Renal cortical epithelial cell (primary cell): Measurements from ENCODE around the gene PAM. TPM values are rescaled to one million over a fixed set of nuclear protein-coding genes. Genes with fewer than 3 reads are reported as not detected.
"Not testable (repeated sequence)": the region's sequence is repeated elsewhere in the genome, so short reads cannot be mapped to it uniquely, and the experiment has no call there.

Experiments used
- DNase-seq: peaks from one replicate; pipeline ENCODE4 v3.0.0-alpha.2; 2011; ENCODE audit warnings: low read depth
- total RNA-seq: library from RNA; depleted of rRNA; stranded (reverse); fragments of >200 nt; gene quantifications from 2 replicates; pipeline ENCODE4 v1.2.3, GENCODE V29; 2014

PAM gene
- total RNA-seq, 1 donor from 2014 or later, result 963 TPM

DNA sequence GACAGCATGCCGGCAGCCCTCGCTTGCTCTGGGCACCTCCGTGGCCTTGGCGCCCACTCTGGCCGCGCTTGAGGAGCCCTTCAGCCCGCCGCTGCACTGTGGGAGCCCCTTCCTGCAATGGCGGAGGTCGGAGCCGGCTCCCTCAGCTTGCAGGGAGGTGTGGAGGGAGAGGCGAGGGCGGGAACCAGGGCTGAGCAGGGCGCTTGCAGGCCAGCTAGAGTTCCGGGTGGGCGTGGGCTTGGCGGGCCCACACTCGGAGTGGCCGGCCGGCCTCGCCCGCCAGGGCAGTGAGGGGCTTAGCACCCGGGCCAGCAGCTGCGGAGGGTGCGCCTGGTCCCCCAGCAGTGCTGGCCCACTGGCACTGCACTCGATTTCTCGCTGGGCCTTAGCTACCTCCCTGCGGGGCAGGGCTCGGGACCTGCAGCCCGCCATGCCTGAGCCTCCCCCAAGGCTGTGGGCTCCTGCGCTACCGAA is 3.2 kb upstream of the PAM start:
- not testable (repeated sequence) for DNase-seq

DNA sequence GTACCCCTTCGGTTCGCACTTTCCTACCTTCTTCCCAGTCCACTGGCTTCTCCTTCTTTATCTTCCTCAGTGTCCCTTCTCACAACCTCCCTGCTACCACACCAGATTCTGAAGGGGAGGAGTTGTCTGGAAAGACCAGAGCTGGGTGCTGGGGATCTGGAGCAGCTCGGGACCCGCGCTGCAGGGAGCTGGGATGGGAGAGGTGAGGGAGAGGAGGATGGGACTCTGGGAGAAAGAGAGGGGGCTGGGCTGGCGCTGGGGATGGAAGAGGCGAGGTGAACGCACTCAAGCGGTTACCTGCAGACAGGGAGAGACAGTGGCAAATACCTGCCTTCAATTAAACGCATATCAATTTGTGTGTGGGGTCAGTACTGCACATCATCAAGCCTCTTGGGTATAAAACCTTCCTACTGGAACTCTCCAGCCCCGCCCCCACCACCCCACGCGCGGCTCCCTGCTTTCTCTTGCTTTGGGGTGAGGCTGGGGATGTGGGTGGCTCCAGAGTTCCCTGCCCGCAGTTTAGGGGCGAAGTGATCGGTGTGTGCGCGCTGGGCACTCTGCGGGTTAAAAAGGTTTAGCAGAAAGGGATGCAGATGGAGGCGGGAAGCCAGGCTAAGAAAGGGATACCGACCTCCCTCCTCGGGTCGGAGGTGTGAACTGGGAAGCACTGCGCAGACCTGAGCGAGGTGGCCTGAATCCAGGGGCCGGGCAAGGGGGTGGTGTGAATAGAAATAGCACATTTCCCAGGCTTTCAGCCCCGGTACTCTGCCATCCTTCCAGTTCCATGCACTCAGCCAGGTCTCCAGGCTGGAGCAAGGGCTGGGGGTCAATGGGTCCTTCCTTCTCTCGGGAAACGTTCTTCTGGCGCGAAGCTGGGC is 977 bp upstream of the PAM start:
- DNase-seq, result no peak

DNA sequence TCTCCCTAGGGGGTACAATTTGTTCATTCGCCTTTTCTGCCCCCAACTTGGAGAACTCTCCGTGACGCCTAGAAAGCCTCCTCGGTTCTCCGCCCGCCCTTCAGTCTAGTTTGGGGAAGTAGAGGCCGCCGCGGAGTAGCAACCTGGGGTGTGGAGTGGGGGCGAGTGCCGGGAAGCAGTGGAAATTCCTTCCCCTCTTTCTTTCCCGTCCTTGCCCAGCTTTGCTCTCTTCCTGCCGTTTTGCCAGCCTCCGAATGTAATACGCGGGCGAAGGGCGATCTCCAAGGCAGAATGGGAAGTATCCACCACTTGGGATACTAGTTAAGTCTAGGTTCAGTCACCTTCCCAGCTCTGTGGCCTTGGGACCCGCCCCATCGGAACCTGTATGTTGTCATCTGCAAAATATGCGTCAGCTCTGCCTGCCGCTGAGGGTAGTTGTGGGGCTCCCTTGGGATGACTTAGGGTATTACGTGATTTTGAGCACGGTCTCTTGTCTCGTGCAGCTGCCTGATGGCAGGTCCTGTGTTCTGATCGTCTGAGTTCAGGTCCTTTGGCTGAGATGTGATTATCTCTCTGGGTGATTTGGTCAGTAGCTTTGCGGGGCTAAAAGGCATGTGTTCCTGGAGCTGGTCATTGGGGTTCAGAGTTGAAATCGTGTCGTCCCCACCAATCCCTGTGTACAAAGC is 724 bp downstream of the PAM start:
- peak; percentile 66 for DNase-seq

DNA sequence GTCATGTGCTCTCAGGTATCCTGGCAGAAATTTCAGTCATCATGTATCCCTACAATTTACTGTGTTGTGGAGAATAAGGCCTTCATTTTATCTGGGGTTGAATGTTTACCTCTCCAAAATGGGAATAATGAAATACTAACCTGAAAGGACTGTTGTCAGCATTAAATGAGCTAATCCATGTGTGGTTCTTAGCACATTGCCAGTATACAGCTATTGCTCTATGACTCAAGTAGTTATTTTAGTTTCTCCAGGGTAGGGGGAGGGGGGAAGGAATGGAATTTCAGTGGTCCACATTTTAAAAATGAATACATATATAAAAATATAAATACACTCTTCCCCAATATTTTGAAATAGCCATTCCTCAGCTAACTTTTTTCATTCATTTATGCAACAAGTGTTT is 3.5 kb downstream of the PAM start:
- DNase-seq, result peak; percentile 43

DNA sequence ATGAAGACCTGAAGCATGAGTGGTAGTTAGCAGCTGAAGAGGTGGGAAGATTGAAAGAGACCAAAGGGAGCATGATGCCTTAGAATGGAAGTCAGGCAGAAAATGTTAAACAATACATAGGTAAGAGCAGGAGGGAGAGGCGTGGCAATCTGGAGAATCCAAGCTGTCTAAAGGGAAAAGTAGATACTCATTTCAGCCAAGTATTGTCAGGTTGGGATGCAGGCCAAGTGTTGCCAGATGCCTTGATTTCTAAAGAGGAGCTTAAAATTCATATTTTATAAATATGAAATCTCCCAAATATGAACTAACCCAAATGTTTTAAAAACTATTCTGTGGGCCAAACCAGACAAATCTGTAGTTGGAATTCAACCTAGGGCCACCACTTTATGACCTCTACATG is 4.2 kb downstream of the PAM start:
- DNase-seq, result no peak

DNA sequence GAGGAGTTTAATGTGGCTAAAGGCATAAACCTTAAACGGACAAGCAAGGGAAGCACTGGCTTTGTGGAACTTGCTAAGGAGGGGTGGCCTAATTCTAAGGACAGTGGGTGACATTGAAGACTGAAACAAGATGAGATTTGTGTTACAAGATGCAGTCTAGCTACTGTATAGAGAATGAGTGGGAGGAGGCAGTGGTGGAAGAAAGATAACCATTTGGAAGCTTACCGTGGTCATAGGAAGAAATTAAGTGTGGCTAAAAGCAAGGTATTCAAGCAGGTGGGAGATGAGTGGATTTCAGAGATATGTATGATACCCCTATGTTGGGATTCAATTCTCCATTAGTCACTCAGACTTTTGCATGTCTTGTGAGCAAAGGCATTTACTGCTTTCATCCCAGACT is 4.6 kb downstream of the PAM start:
- DNase-seq, result no peak

DNA sequence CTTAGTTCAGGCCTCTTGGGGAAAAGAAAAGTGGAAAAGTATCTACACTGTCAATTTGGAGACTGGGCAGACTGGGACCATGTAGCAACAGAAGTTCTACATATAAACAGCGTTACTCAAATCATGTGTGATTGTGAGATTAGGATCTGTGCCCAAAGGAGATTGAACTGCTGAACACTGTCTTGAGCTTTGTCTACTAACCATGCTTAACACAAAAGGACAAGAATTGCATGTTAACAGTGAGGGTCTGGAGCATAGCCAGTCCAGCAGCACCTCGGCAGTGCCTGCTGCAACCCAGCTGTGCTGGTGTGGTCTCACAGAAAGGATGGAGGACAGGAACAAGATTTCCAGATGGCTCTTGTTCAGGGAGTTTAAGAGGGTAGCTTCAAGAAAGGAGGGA is 5.7 kb downstream of the PAM start:
- DNase-seq, result no peak

DNA sequence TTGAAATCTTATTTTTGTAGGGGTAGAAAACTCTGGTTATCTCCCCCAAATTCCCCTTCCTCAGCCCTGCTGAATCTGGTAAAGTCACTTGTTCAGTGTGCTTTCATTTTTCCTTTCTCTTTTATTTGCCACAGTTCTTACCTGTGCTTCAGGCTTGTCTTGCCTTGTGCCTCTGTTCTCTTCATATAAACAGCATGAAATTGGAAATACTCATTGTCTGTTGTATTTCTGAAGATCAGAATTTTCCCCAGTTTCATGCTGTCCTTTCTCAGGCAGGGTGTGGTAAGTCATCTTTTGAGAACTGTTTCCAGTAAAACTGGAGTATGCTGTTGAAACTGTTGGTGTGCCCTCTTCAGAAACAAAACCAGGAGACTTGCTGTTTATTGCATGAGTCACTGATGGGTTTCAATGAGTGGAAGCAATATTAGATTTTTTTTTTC is 7.0 kb downstream of the PAM start:
- DNase-seq, result peak; percentile 80

DNA sequence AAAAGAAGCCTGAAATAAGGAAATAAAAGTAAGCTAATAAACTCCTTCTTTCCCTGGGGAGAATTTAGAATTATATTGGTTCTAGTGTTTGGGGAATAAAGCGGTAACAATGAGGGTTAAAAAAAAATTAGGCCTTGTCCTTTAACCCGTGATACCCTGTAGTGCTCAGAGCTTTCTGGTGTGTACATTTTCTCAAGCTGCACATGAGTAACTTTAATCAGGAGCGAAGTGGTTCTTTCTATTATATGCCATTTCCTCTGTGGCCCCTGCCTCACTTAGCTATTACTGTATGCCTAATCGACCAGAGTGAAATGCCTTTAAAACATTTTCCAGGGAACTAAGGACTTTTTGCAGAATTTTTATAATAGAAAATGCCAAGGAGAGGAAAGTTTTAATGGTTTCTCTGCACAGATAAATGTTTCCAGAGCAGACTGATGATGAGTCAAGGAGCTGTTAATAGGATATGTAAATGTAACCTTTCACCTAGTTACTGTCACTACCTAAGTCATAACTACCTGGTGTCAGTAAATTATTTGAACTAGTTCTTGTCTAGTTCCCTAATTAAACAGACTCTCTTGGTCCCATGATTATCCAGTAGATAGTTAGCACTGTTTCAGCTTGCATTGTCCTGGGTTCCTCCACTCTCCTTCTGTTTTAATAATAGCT is 7.6 kb downstream of the PAM start:
- DNase-seq, result peak; percentile 50

DNA sequence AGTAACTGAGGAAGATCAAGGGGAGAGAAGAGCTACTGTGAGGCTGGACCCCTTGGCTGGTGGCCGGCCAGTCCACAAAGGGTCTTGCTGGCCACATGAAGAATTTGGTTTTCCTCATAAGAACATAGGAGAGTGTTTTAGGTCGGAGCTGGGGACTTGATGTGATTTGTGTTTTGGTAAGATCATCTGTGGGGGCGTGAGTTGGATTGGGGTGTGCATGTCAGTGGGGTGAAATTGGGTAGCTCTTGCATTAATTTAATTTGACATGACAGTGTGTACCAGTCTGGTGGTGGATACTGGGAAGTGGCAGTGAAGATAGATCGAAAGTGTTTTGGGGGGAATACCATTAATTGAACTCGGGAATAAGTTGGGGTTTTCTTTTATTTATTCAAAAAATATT is 8.6 kb downstream of the PAM start:
- no peak for DNase-seq

DNA sequence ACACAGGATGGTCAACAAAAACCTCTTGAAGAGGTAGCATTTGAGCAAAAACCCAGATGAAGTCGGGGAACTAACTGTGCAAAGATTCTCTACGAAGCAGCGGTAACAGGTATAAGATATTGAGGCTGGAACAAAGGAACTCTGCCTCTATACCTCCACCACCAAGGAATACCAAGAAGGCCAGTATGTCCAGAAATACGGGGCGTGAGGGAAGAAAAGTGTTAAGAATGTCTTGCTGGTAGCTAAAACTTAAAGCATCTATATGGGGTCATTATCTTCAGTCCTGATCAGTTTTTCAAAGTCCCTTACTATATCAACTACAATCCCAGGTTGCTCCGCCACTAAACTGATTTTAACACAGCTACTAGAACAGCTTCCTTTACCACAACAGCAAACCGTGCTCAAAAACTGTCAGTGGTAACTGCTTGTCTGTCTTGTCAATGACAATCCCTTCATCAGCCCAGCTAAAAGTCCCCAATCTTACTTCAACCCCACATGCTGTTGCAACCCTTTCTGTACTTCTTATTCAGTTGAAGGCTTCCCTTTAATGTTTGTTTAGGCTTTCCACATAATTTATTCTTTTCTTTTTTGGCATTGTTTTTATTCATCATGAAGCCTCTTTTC is 9.4 kb downstream of the PAM start:
- DNase-seq, result no peak

DNA sequence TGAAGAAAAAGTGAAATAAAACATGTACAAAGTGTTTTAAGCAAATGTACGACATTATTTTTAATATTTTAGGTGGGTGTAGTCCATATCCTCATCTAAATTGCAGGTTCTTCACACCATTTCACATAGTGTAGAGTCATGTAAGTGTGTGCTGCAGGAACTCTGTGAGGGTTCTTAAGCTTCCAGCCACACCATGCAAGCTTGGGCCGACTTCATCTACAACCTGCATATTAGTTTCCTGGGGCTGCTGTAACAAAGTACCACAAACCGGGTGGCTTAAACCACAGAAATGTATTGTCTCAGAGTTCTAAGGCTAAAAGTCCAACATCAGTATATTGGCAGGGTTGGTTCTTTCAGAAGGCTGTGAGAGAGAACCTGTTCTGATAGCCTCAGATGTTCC is 10.2 kb downstream of the PAM start:
- no peak for DNase-seq

DNA sequence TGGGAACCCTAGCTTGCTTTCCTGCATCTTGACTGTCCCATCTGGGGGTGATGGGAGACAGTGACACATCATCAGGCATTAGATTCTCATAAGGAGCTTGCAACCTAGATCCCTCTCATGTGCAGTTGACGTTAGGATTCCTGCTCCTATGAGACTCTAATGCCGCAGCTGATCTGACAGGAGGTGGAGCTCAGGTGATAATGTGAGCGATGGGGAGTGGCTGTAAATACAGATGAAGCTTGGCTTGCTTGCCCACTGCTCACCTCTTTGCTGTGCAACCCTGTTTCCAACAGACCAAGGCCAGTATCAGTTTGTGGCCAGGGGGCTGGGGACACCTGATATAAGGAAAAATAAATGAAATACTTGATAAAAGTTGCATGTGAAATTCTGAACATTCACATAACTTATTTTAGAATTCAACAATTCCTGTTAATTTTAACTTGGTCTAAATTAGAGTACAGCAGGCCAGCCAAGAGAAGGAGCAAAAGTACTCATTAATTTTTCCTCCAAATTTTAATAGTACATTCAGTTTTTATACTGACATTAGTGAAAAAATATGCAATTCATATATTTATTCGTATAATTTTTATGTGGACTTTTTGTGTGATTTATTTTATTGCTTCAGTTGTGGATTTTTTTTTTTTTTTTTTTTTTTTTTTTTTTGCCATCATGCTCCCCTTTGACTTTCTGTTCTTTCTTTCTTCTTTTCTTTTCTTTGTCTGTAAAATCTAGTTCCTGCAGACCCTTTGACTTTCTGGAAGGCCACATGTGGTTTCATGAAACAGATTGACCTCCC is 11.4 kb downstream of the PAM start:
- no peak for DNase-seq

DNA sequence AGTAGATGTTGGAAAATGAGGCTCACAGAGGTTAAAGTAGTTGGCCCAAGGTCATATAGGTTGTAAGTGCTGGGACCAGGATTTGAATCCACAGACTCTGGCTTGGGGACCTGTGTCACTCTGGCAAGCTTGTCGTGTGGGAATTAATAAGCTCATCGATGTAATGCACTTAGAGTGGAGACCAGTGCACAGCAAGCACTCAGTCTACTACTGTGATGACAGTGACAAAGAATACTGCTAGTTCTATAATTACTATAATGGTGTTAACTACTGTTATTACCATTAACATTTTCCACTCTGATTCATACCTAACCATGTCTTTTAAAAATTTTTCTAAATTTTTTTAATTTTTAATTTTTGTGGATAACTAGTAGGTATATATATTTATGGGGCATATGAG is 12.8 kb downstream of the PAM start:
- DNase-seq, result no peak

DNA sequence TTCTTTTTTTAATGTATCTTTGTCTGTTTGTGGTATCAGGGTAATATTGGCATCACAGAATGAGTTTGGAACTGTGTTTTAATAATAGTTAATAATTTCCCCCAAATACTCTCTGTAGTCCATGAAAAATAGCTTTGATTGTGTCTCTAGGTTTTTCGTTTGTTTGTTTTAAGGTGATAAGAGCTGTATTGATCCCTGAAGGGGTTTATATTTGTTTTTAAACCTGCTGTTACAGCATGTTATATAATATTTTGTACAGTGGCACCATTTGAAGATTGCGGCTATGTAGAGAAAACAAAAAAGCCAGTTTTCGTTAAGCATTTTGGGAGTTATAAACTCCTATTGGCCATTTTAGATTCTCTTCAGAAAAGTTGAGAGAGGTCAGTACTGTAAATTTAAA is 15.7 kb downstream of the PAM start:
- DNase-seq, result no peak

DNA sequence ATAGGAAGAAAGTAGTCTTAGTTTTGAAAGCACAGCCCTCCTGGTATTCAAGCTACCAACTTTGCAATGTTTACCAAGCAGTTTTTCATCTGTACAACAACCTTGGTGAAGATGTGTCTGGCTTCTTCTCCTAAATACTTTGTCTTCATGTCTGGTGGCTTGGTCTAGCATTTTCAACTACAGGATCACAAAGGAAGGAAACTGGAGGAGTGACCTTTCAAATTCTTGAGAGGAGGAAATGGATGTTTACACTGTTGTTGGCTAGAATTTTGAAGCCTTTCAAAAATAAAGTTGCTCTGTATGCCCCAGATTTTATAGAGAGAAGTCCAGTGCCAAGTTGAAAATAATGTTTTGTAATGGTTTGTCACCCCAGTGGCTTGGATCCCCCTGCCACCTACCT is 16.3 kb downstream of the PAM start:
- no peak for DNase-seq

DNA sequence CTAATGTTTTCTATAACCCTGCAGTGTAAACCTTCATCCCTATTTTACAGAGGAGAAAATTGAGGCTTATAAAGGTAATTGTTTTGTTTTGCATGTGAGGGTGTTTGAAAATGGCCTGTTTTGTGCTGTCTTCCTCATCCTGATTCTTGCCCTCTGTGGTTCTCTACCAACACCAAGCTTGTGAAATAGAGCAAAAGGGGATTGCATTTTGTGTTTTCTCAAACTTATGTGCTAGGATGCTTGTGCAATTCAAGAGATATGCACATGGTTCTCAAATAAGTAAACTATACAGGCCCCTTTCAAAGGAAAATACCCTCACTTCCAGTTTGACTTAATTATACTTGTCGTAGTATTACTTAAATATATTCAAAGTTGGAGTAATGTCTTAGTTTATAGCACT is 17.2 kb downstream of the PAM start:
- peak; percentile 30 for DNase-seq

DNA sequence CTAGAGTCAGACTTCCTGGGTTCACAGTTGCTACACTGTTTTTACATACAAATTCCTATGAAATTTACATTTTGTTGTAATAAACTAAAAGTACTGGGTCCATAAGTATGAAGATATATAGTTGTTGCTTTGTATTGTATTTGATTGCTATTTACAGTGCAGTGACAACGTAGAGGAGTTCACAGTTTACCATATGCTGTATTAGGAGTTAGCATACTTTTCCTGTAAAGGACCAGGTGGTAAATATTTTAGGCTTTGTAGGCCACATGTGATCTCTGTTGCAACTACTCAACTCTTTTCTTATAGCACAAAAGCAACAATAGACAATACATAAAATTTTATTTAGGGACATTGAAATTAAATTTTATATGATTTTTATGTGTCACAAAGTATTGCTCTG is 18.0 kb downstream of the PAM start:
- DNase-seq, result no peak

DNA sequence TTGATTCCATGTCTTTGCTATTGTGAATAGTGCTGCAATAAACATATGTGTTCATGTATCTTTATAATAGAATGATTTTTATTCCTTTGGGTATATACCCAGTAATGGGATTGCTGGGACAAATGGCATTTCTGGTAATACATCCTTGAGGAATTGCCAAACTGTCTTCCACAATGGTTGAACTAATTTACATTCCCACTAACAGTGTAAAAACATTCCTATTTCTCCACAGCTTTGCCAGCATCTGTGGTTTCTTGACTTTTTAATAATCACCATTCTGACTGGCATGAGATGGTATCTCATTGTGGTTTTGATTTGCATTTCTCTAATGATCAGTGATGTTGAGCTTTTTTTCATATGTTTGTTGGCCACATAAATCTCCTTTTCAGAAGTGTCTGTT is 20.7 kb downstream of the PAM start:
- DNase-seq, result not testable (repeated sequence)

DNA sequence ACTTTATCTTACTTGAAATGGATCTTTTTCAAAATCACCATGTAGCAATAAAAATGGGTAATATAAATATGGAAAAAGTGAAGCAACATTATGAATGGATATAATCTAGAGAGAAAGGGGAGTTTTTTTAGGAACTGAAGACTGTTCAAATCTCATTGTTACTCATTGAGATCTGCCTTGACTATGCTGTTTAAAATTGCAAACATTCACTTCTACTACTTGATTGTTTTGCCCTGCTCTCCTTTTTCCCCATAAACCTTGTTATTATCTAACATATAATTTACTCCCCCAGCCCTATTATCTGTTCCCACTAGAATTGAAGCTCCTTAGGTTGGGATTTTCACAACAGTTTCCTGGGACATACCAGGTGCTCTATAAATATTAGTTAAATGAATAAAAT is 22.0 kb downstream of the PAM start:
- DNase-seq, result no peak

DNA sequence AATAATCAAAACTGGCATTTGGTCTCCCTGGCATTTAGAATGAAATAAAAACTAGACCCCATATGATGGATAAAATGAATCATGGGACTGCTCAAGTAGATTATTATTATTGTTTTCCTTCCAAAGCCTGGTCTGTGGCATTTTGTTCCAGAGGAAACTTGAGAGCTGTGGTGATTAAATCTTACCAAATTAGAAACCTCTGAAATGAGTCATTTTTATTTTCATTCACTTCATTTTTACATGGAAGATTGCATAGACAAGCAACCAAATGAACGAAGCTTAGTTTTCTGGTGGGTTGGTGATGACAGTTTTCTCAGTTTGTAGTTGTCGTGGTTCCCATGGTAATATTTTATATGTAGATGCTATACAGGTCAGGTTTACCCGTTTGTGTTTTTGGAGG is 23.4 kb downstream of the PAM start:
- DNase-seq, result peak; percentile 78
